LNCaP clone FGC (cell line): ENCODE results near the gene MYRF.

Source experiments
- DNase-seq: peaks from one replicate; pipeline ENCODE4 v3.0.0-alpha.2; 2011; ENCODE audit warnings: low read depth
- H3K4me3 ChIP-seq: 2 replicates; pipeline ENCODE4 v1.5.1; 2011; ENCODE audit warnings: mild to moderate bottlenecking, low read depth, low read length, control low read depth
- CTCF ChIP-seq: IDR thresholded peaks from 2 replicates; pipeline ENCODE4 v1.5.1; 2012; ENCODE audit warnings: mild to moderate bottlenecking; ENCODE audit not compliant: control insufficient read depth, insufficient read depth; ENCODE audit errors: extremely low read depth

Gene MYRF

GRCh38 chr11:61793829-61794204 is 41.4 kb downstream of the MYRF start:
- H3K4me3 ChIP-seq: peak overlapping the region; percentile 86
- DNase-seq: no peak
- TF ChIP-seq CTCF: no peak

GRCh38 chr11:61794579-61794978 is 42.1 kb downstream of the MYRF start:
- H3K4me3 ChIP-seq: no peak overlapping the region
- no peak for TF ChIP-seq CTCF
- DNase-seq: no peak

GRCh38 chr11:61795459-61795858 is 43.0 kb downstream of the MYRF start:
- no peak for TF ChIP-seq CTCF
- no peak overlapping the region for H3K4me3 ChIP-seq
- DNase-seq: no peak

GRCh38 chr11:61795876-61796526 is 43.6 kb downstream of the MYRF start:
- no peak for DNase-seq
- no peak for TF ChIP-seq CTCF
- no peak overlapping the region for H3K4me3 ChIP-seq

GRCh38 chr11:61797263-61797944 is 45.0 kb downstream of the MYRF start:
- TF ChIP-seq CTCF: peak; percentile 95
- no peak overlapping the region for H3K4me3 ChIP-seq
- DNase-seq: peak; percentile 68

GRCh38 chr11:61799665-61800284 is 47.3 kb downstream of the MYRF start:
- DNase-seq: no peak
- H3K4me3 ChIP-seq: no peak overlapping the region
- TF ChIP-seq CTCF: no peak
